Measurements from ENCODE around the gene TMEM59.

DNA sequence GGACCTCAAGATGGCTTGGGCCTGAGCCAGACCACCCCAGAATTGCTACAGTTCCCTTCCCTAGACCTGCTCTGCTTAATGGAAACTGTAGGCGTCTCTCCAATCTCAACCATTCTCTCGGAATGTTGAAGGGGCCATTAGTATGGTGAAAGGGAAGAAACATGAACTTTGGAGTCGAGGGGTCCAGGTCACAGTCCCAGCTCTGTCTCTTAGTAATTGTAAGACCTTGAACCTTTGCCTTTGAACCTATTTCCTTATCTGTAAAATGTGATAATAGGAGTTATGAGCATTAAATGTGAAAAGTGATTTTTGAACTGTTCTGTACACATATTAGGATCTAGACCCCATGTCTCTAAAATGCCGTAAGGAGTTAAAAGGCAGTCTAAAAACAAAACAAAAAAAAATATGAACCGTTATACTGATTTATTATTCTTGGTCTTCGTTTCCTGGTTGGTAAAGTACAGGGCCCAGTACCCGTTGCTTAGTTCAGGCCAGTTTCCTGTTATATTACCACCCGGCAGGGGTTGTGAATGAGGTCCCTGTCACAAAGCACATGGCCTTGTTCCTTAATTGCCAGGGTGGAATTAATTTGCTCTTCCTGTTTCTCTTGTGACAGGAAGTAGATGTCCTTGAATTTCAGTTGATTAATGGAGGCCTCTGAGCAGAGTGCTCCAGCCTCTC lies 42.7 kb upstream of the TMEM59 start:
- TF ChIP-seq POLR2A (IDR thresholded peaks at IDR 0.05; ENCODE audit: borderline replicate concordance, extremely low read depth, insufficient read depth, insufficient read length) (no peak), SRF (IDR thresholded peaks at IDR 0.05; ENCODE audit: low read depth) (no peak), JUND (IDR thresholded peaks at IDR 0.05) (no peak), POLR2AphosphoS5 (IDR thresholded peaks at IDR 0.05; ENCODE audit: low read depth, low read length) (no peak), ZNF274 (IDR thresholded peaks at IDR 0.05; ENCODE audit: low read depth, low read length) (no peak)
- TF ChIP-seq, protein P1, sequence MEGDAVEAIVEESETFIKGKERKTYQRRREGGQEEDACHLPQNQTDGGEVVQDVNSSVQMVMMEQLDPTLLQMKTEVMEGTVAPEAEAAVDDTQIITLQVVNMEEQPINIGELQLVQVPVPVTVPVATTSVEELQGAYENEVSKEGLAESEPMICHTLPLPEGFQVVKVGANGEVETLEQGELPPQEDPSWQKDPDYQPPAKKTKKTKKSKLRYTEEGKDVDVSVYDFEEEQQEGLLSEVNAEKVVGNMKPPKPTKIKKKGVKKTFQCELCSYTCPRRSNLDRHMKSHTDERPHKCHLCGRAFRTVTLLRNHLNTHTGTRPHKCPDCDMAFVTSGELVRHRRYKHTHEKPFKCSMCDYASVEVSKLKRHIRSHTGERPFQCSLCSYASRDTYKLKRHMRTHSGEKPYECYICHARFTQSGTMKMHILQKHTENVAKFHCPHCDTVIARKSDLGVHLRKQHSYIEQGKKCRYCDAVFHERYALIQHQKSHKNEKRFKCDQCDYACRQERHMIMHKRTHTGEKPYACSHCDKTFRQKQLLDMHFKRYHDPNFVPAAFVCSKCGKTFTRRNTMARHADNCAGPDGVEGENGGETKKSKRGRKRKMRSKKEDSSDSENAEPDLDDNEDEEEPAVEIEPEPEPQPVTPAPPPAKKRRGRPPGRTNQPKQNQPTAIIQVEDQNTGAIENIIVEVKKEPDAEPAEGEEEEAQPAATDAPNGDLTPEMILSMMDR (IDR thresholded peaks at IDR 0.05 in 2 of 3, conservative IDR thresholded peaks at IDR 0.05 in 1 of 3; ENCODE audit: borderline replicate concordance in 1 of 3, insufficient read depth in 1 of 3, low read depth in 2 of 3, low read length in 2 of 3) = no peak
